ENCODE results near the gene TGFBR2. TPM values are rescaled to one million over a fixed set of nuclear protein-coding genes. Genes with fewer than 3 reads are reported as not detected.

The TGFBR2 gene
- total and polyA plus RNA-seq, 10 donors: 18.2 to 322 (median 239) TPM

GRCh38 chr3:30733209-30733608 lies 126.8 kb downstream of the TGFBR2 start:
- no peak for DNase-seq
- Histone ChIP-seq H3K9me3 (no peaks in the 10 kb centered on the region), H3K36me3 (no peaks in the 10 kb centered on the region), H3K27ac (no peak overlapping the region), H3K4me1 (no peaks in the 10 kb centered on the region), H3K27me3 (replicated peaks in 1 of 7) (no peaks in the 10 kb centered on the region), H3K4me3 (no peak overlapping the region)
- intact Hi-C loops (cut with DNase I; ENCODE audit: low total_unique reads): no loop called here
- WGBS, 5 donors: 73 to 85% (median 83%) methylated on average over 1 of the region's 1 CpG
- TF ChIP-seq POLR2A (IDR thresholded peaks at IDR 0.05) (no peak), CTCF (IDR thresholded peaks at IDR 0.05 in 8 of 11, conservative IDR thresholded peaks at IDR 0.05 in 3 of 11) (no peak), POLR2AphosphoS5 (IDR thresholded peaks at IDR 0.05) (no peak)

GRCh38 chr3:30733696-30734095 lies 127.3 kb downstream of the TGFBR2 start:
- TF ChIP-seq POLR2A (IDR thresholded peaks at IDR 0.05): no peak
- TF ChIP-seq POLR2AphosphoS5 (IDR thresholded peaks at IDR 0.05): no peak
- no peak for TF ChIP-seq CTCF (IDR thresholded peaks at IDR 0.05 in 8 of 11, conservative IDR thresholded peaks at IDR 0.05 in 3 of 11)
- no peaks in the 10 kb centered on the region for H3K9me3 ChIP-seq
- H3K4me3 ChIP-seq: no peak overlapping the region
- no peaks in the 10 kb centered on the region for H3K27me3 ChIP-seq (replicated peaks in 1 of 7)
- 64 to 90% (median 68%) methylated on average over 2 of the region's 2 CpGs for WGBS, 5 donors
- no peak for DNase-seq
- intact Hi-C loops (cut with DNase I; ENCODE audit: low total_unique reads): no loop called here
- H3K27ac ChIP-seq: no peak overlapping the region
- H3K4me1 ChIP-seq: no peaks in the 10 kb centered on the region
- H3K36me3 ChIP-seq: no peaks in the 10 kb centered on the region

- no peaks in the 10 kb centered on the region for H3K9me3 ChIP-seq
- TF ChIP-seq POLR2A (IDR thresholded peaks at IDR 0.05) (no peak), POLR2AphosphoS5 (IDR thresholded peaks at IDR 0.05) (no peak), CTCF (IDR thresholded peaks at IDR 0.05 in 8 of 11, conservative IDR thresholded peaks at IDR 0.05 in 3 of 11) (no peak)
- 83 to 88% (median 84%) methylated on average over 3 of the region's 3 CpGs for WGBS, 5 donors
- no peak overlapping the region for H3K4me3 ChIP-seq
- H3K36me3 ChIP-seq: no peaks in the 10 kb centered on the region
- no peaks in the 10 kb centered on the region for H3K27me3 ChIP-seq (replicated peaks in 1 of 7)
- intact Hi-C loops (cut with DNase I; ENCODE audit: low total_unique reads): no loop called here
- DNase-seq: no peak
- no peak overlapping the region for H3K27ac ChIP-seq
- peaks cover 0 to 3% (median 0%) of the 10 kb centered on the region in 6 donors for H3K4me1 ChIP-seq
These were observed 131.5 kb downstream of the TGFBR2 start for GRCh38 chr3:30737743-30738499.

GRCh38 chr3:30738605-30739004 lies 132.2 kb downstream of the TGFBR2 start:
- Histone ChIP-seq H3K36me3 (no peaks in the 10 kb centered on the region), H3K9me3 (no peaks in the 10 kb centered on the region), H3K27ac (no peak overlapping the region), H3K27me3 (replicated peaks in 1 of 7) (no peaks in the 10 kb centered on the region), H3K4me1 (peaks cover 0 to 10% (median 0%) of the 10 kb centered on the region in 6 donors), H3K4me3 (no peak overlapping the region)
- DNase-seq: no peak
- intact Hi-C loops (cut with DNase I; ENCODE audit: low total_unique reads): no loop called here
- no peak for TF ChIP-seq POLR2AphosphoS5 (IDR thresholded peaks at IDR 0.05)
- TF ChIP-seq POLR2A (IDR thresholded peaks at IDR 0.05): no peak
- TF ChIP-seq CTCF (IDR thresholded peaks at IDR 0.05 in 8 of 11, conservative IDR thresholded peaks at IDR 0.05 in 3 of 11): no peak
- WGBS, 5 donors: 79 to 92% (median 87%) methylated on average over 3 of the region's 3 CpGs
